Stimulated activated CD4-positive, alpha-beta T cell treated with anti-CD3 and anti-CD28 coated beads, Interleukin-12 subunit alpha, Interleukin-12 subunit beta, amount 100 ng/mL, for 48 hours (primary cell): ENCODE measurements around the gene EPN2.

ENCODE experiments used
- DNase-seq, 3 donors: peaks; one replicate each; pipeline ENCODE4 v3.0.0-alpha.2; 2020; ENCODE audit warnings: low read depth in 2 of 3, low spot score in 1 of 3

EPN2 gene

GRCh38 chr17:19291646-19292376, 54.6 kb downstream of the EPN2 start:
- no peak for DNase-seq

DNA sequence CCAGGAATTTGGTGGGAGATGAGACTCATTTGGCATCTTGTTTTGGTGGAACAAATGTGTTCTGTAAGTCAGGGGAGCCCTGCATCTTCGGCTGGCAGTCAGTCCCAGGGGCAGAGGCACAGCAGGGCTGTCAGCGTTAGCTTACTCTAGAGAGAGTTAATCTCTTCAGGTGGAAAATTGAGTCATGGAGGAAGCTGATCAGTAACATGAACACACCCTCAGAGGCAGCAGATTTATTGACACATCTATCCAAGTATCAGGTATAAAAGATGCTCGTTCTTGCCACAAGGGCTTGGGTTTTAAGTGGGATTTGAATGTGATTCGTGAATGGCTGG, 55.2 kb downstream of the EPN2 start:
- DNase-seq = no peak

GRCh38 chr17:19294443-19294842, 57.3 kb downstream of the EPN2 start:
- no peak for DNase-seq

GRCh38 chr17:19295473-19296135, 58.4 kb downstream of the EPN2 start:
- DNase-seq = no peak

DNA sequence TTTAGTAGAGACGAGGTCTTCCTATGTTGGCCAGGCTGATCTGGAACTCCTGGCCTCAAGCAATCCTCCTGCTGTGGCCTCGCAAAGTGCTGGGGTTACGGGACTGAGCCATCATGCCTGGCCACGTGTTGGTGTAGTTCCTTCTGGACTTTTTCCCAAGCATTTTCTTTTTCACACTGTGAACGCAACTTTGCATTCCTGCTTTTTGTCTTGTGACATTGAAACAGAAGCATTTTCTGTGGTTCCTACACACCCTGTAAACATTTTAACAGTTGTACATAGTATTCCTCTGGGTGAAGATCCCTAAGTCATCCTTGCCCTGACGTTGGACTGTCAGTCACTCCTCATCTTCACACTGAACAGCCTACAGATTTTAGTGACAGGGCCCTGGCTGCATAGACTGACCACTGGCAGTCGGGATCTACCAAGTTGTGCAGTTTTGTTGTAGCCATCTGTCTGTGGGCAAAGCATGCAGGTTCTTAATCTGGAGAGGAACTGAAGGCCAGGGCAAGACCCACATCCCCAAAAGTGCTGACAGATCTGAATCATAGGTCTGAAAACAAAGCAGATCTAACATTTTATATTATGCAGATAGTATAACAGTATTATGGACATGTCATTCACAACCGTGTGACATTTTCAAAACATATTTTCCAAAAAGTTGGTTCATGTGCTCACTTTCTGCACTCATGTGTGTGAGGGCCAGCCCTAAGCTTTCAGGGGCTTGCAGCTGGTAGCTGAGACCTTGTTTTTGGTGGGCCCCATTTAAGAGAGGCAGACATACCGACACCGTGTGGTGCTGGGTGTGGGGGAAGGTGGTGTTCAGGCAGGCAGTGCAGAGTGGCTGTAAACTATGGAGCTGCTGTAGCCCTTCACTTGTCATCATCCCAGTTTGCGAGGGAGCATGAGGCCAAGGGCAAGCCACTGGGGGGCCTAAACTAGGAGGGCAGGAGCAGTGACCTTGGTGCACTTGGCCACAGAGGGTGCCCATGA, 59.9 kb downstream of the EPN2 start:
- DNase-seq = no peak

DNA sequence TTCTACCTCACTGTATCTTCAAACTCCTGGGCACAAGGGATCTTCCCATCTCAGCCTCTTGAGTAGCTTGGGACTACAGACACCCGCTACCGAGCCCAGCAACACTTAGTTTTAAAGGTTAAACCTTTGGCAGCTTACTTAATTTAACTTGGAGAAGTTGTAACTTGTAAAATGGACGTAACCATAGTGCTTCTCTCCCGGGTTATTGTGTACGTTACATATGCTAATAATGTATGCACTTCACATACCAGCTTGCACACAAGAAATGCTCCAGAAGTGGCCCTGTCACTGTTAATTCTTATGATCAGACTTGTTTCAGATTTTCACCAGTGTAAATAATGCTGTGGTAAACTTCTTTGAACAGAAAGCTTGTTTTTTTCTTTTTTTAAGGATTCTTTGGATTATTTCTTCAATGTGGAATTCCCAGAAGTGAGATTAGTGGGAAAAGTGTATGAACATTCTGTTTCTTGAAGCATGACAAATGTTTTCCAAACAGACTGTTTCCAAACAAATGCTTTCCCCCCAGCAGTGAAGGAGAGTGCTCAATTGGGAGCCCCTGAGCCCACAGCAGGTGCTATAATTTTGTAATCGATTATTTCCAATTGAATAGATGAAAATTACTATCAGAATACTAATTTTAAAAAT, 61.5 kb downstream of the EPN2 start:
- DNase-seq = no peak

GRCh38 chr17:19299214-19299747, 62.1 kb downstream of the EPN2 start:
- no peak for DNase-seq

DNA sequence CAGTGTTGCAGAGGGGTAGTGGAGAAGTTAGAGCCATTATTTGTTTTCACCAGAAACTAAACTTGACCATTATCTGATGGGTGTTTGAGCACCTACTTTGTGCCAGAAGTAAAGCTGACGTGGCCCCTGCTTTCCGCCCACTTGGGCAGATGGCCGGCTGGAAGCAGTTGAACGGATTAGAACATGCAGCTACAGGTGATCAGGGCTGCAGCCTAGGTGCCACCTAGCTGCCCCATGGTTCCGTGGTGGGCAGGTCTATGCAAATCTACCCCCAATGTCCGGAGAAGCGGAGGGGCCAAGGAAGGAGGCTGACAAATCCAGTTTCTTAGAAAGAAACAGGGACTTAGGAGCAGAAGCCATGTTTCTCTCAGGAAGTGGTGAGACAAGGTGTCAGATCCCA, 62.7 kb downstream of the EPN2 start:
- DNase-seq = no peak

- no peak for DNase-seq
Measured at GRCh38 chr17:19301274-19301951, 64.2 kb downstream of the EPN2 start.

DNA sequence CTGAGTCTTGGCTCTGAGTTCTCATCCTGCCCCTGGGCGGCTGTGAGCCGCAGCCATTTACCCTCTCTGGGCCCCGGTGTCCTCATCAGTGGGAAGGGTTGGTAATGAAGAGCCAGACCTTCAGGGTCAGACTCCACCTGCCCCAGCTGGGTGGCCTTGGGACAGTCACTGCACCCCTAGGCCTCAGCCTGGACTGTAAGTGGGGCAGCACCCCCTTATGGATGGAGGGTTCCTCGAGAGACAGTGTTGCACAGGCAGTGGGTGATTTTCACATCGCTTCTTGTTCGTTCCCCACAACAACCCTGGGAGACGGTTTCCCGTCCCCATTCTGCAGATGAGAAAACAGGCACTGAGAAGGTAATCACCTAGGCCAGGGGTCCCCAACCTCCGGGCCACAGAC, 64.8 kb downstream of the EPN2 start:
- no peak for DNase-seq

DNA sequence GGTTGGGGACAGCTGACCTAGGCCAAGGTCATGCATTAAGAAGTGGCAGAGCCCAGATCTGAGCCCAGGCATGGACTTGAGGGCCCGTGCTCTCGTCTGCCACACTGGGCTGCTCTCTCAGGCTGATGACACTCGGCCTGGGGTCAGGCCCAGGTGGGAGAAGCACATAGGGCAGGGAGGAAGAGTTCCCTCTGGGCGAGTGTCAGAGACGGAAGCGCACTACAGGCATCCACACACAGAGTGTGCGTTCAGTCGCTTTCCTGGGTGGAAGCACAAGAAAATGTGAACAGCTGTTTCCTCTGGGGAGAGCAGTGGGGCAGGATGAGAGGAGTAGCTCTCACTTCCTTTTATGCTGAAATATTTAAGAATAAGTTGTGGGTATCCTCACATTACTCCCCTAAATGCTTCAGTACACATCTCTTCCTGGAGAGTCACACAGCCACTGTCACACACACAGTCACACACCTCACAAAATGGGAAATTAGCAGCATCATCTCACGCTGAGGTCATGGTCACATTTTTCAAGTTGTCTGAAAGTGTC, 65.7 kb downstream of the EPN2 start:
- no peak for DNase-seq

DNA sequence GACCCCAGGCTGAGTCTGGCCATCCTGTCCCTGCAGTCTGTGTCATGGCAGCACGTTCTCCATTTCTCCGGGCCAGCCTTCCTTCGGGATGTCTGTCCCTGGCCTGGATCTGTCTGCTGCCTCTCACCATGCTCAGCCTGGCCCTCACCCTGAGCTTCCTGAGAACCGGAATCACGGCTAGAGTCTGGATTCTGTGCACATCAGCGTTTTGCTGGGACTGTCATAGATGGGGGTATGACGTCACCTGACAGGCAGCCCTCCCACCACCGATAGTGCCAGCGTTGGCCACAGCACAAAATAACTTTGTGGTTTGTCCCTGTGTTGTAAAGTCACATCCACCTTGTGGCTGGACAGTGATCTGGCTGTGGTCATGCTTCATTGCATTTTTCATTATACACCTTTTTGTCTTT, 66.2 kb downstream of the EPN2 start:
- DNase-seq = no peak

GRCh38 chr17:19304209-19304608, 67.0 kb downstream of the EPN2 start:
- no peak for DNase-seq

DNA sequence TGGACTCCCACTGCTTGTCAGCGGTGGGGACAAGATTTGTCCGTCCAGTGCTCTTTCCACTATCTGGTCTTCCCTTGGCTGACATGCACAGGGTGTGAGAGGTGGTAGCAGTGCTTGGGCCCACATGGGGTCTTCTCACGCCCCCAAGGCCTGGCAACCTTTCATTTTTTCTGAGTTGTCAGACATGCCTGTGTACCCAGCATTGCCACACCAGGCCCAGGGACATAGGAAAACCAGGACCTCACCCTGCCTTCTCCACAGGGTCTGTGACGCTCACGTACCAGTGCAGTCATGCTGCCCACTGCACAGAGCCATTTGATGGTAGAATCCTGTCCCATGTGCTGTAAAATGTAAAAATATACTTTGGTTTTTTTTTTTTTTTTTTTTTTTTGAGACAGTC, 67.6 kb downstream of the EPN2 start:
- DNase-seq = no peak

- DNase-seq = no peak
Measured at GRCh38 chr17:19305256-19305655, 68.1 kb downstream of the EPN2 start.

DNA sequence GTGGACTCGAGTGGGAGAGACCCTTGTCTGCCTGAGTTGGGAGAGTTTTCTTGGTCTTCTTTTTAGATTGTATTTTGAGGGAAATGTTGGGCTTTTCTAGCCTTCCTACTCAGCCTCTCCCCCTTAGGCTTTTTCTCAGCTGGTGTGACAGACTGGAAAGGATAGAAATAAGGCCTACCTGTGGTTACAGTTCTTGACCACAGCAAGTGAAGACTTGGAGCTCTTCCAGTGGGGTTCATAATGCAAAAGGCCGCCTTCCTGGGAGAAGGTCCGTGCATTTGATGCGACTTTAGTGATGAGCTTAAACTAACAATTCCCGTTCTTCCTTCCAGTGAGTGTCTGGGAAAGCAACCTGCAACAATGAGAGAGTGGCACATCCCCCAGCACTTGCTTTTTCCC, 68.6 kb downstream of the EPN2 start:
- DNase-seq = no peak

GRCh38 chr17:19306160-19307111, 69.3 kb downstream of the EPN2 start:
- peak; percentile 4 to 10 (median 5) for DNase-seq

- DNase-seq = no peak
Measured at GRCh38 chr17:19307521-19307920, 70.4 kb downstream of the EPN2 start.

- DNase-seq = no peak
Measured at GRCh38 chr17:19308398-19308797, 71.2 kb downstream of the EPN2 start.
